Stimulated activated CD4-positive, alpha-beta T cell treated with anti-CD3 and anti-CD28 coated beads, Interleukin-4, amount 100 ng/mL, for 24 hours (primary cell): ENCODE measurements around the gene ANKMY2.
"Not testable (repeated sequence)": the region's sequence is repeated elsewhere in the genome, so short reads cannot be mapped to it uniquely, and the experiment has no call there.

Experiments used
- DNase-seq: peaks from one replicate; pipeline ENCODE4 v3.0.0-alpha.2; 2020

Gene ANKMY2

DNA sequence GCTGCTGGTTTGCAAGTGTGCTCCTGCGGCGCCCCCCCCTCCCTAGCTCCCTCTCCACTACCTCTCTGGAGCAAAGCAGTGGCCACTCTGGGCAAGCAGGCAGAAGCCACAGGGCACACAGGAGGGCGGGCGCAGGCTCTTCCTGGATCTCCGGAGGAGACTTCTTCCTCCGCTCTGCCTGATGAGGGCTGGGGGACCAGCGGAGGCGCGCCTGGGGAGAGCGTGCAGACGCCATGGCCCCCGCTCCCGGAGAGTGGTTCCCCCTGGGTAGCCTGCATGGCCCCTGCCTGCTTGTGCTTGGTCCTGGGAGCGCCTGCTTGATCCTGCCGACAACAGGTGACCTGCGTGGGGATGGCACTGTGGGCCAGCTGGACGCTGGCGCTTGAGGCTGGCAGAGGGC is 29.0 kb downstream of the ANKMY2 start:
- no peak for DNase-seq

DNA sequence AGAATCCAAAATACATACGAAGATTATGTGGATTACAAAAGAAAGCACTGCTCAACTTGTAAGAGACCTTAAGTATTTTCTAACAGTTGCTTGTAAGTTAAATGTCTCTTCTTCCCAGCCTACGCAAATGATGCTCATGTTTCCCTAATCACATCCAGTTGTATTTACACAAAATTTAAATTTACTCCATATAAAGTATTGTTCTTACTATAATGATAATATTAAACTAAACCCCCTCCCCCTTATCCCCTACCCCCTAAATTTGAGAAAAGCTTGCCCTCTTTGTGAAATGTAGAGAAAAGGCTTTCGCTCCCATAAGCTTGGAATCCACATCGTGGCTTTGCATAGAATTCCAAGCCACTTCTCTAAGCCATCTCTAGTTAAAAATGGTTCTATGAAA is 29.4 kb downstream of the ANKMY2 start:
- DNase-seq, result no peak

DNA sequence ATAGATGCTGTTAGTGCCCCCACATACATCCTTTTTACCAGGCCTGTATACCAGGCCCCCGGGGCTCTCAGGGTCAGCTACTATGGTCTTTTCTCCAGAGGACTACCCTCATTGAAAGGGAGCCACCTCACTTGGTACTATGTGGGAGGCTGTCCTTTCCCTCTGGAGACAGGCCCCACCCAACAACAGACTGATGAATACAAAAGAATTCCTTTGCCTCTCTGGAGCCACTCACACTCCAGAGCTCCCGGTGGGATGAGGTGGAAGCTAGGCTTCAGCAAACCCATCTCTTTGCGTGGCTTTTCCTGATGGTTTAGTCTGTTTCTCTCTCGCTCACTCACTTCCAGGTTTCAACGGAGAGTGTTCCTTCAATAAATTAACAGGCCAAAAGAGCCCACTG is 30.3 kb downstream of the ANKMY2 start:
- no peak for DNase-seq

DNA sequence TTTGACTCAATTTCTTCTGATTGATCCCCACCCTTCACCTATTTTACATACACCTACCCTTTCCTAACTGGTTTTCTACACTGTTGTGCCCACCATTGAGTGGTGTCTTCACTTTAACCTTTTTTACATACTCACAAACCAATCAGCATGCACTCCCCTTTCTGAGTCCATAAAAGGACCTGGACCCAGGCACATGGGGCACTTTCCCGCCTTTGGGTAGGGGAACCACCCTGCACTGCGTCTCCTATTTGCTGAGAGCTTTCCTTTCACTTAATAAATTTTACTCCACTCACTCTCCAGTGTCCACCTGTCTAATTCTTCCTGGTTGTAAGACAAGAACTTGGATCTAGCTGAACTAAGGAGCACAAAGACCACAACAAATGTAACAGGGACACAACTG is 33.8 kb downstream of the ANKMY2 start:
- no peak for DNase-seq

DNA sequence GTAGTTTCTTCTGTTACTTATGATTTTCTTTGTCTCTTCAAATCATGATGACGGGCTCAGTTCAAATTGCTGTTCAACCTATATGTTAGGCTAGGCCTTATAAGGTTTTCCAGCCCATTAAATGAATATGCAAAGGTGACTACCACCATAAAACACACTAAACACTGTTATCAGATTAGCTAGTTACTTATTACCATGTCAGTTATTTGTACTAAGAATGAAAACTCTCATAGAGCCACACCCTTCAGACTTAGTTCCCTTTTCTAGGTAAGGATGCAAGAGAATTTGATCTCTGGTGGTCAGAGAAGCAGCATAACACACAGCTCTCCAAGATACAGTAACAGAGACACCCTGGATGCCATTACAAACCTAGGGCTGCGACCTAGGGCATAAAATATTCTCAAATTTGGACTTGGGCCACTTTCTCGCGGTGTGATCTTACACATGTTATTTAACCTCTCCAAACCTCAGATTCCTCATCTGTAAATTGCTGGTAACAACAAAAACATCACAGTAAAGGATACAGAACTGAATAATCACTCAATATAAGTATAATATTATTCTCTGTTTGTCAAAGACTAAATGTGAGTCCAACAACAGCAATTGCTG is 35.6 kb downstream of the ANKMY2 start:
- DNase-seq, result no peak

DNA sequence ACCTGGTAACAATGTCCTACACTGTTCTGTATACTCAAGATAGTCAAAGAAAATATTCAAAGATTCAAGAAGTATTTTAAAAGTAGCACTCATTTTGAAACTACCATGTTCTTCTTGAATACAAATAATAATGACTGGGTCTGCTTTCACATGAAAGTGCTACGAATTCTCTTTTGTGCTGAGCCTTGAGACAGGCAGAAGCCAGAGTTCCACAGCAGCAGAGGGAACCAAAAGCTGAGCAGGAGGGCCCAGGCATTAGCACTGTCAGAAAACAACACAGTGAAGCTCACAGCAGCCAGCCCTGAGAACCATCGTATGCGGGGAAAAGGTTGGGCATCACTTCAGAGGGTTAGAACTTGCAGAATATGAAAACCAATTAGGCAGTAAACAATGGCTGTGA is 38.9 kb downstream of the ANKMY2 start:
- DNase-seq, result no peak

DNA sequence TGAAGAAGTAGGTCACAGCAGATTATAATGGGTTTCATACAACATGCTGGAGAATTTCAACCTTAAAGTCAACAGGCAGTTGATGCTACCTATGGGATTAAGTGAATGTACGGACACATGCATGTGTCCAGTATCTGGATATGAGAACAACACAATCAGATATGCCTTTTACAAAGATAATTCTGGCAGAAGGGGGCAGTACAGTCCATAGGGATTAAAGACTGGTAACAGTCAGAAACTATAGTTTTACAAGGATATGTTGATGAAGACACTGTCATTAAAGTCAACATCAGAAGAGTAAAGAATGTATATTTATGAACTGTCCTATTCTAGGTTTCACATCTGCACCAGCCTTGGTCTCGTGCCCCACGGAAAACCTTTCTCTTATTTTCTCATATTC is 41.5 kb downstream of the ANKMY2 start:
- no peak for DNase-seq

DNA sequence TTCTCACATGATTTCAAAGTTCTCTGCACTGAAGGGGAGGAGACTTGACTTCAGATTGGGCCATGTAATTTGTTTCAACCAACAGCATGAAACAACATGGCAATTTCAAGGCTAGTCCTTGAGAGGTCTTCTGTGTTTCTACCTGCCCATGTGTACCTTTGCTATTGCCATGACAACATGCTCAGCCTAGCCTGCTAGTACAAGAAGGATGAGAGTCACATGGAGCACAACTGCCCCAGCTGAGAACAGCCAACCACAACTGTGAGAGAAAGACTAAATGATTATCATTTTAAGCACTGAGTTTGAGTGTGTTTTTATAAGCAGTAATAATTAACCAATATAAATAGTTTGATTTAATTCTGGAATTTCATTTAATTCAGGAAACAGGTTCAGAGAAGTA is 41.9 kb downstream of the ANKMY2 start:
- DNase-seq, result no peak

DNA sequence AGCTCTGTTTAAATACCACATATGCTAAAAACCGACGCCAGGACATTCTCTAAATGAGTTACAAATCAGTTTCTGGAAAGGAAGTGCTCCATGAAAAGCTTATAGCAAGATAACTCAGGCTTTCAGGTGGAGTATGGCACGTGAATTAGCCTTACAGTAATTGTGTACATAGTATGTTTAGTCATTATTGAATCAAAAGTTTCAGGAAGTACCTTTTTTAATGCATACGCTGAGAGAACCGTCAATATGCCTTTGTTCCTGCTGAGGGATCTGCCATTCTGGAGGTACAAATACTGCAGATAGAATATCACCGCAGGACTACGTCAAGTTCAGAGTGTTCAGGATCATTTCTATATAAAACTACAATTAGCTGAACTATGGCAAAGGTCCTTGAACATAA is 45.7 kb downstream of the ANKMY2 start:
- DNase-seq, result no peak

DNA sequence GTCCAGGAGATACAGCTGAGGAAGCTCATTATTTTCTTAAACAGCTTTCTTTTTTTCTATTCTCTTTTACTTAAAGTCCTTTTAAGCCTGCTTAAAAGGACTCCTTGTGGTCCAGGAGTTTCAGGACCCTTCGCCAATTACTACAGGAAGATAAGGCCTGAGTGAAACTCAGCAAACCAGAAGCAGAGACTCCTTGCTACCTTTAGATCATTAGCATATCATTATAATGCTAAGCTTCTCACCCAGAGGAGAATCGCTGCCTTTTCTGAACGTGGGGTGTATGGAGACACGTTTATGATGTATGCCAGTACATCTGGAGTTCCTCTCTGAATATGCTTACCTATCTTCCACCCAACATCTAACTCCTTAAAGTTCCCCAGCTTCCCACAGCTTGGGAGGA is 47.5 kb downstream of the ANKMY2 start:
- DNase-seq, result no peak

DNA sequence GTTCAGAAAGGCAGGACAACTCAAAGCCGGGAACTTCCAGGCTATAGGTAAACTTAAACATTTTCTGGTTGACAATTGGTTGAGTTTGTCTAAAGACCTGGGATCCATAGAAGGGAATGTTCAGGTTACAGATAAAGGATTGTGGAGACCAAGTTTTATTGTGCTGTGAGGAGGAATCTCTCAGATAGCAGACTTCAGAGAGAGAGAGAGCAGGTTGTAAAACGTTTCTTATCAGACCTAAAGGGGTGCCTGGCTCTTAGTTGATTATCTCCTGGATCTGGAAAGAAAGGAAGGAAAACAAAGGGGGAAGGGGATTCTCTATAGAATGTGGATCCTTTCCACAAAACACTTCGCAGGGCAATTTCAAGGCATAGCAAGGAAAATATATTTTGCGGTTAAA is 50.0 kb downstream of the ANKMY2 start:
- DNase-seq, result not testable (repeated sequence)

DNA sequence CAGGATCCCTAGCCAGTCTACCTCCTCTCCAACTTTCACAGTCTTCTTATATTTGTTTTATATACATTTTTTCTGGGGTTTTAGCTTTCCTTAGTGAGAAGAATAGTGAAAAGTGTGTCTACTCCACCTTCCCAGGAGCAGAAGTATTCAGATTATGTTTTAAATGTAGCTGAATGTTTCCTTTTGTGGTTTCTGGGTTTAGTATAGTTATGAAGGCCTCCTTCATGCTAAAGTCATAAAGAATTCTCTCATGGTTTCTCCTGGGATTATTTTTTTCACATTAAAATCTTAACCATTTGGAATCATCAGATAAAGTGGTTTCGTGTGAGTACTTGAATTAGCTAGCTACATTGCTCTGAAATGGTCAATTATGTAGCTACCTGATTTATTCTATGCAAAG is 50.9 kb downstream of the ANKMY2 start:
- DNase-seq, result no peak

DNA sequence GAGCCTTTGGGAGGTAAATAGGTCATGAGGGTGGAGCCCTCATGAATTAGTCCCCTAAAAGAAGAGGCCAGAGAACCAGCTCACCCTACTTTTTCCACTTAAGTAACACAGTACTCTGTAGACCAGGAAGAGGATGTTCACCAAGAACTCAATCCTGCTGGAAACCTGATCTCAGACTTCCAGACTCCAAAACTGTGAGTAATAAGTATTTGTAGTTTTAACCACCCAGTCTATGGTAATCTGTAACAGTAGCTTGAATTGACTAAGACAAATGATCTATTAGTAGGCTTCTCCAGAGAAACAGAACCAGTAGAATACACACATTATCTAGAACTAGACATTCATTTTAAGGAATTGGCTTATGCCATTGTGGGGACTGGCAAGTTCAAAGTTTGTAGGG is 51.5 kb downstream of the ANKMY2 start:
- DNase-seq, result no peak

DNA sequence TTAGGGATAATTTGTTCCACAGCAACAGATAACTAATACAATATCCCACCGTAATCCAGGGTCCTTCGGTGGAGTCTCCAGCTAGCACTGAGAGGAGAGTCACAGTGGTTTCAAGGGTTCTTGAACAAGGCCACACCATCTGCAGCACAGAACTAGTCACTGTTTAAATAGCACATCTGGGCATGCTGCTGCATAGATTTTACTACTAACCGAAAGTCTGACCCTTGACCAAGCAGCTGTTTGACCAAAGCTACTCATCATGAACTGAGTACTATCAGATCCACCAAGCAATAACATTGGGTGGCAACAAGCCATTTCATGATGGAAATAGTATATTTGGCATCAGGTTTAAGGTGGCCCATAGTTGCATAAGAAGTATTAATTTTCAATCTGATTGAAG is 53.2 kb downstream of the ANKMY2 start:
- no peak for DNase-seq

DNA sequence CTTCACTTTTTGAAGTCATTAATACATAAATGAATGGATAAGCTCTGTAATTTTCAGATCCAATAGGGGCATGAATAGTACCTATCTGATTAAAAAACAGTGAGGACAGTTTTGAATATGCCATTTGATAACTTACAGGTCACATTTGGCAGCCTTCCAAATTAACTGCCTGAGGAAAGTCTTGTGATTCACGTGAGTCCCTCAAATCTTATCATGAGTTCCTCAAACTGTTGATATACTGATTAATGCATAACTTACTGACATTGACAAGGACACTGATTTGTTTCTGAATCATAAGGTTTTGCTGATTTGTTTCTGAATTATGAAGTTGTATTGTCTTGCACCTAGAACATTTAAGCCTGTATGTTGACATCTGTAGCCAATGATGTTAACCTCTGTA is 55.1 kb downstream of the ANKMY2 start:
- DNase-seq, result no peak

DNA sequence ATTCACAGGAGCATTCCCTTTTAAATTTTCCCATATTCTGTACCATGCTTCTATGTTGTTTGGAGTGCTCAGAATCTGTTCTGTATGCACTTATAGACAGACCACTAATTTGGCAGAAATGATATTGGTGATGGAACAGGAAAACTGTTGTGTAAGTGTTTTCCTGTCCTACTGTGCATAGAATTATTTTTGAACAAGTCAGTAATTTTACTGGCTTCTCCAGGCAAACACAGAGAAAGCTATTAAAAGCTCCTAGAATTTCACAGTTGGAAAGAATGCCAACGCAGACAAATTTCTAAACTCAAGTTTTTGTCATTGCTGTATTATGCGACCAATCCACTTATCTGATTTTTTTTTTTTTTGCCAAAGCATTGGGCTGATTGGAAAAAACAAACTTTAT is 55.7 kb downstream of the ANKMY2 start:
- no peak for DNase-seq

DNA sequence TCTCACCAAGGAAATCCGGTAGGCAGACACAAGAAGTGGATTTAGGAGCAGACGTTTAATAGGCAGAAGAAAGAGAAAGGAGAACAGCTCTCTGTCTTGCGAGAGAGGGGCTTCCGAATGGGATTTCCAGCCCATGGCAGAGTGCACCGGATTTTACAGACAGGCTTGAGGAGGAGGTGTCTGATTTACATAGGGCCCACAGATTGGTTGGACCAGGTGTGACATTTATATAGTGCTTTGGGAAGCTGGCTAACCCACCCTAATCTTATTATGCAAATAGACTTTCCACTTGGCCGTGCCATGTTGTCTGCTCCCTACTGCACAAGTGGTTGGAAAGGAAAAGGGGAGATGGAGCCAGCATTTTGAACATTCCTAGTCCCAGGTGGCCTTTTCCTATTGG is 57.8 kb downstream of the ANKMY2 start:
- no peak for DNase-seq

DNA sequence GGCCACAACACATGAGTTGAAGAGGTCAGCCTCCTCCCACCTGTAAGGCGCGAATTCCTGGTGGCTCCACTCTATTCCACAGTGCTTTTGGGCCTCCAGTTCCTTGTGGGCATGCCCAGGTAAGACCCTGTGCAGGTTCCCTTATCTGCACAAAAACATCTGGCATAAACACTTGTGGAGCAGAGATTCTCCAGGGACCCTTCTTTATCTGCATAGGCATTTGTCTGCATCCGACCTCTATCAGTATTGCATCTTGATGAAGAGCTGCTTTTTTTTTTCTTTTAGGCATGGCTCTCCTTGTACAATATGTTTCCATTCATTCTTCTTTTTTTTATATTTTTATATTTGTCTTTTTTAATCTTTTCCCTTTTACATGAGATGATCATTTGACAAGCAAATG is 58.4 kb downstream of the ANKMY2 start:
- DNase-seq, result no peak

DNA sequence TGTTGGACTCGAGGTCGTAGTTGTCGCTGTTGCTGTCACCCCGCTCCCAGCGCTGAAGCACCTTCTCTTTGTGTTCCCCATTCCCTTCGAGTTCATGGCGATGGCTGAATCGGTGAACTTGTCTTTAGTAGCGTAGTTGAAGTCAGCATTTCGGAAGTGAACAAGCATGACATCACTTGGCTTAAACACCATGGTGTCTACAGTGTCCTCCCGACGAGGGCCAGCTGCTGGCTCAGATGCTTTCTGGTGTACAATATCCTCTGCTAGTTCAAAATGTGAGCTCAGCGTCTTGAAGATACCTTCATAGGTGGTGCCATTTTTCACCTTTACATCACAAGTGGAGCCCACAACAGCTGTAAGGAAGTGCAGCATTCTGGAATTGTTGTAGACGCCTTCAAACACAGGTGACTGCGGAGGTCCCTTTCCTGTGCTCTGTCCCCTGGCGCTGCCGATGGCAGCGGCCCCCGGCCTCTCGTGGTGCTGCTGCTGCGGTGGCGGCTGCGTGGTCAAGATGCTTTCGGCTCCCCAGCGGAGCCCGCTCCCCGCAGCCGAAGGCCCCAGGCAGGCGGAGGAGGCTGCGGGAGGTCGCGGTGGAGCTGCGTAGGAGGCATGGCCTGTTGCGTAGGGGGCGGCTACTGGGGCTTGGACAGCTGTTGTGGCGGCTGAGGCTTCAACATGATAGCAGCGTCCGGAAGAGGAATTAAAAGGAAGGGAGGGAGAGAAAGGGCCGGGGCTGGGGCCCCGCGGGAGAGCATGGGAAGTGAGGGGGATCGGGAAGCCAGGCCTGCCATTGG is 59.3 kb downstream of the ANKMY2 start:
- DNase-seq, result no peak

DNA sequence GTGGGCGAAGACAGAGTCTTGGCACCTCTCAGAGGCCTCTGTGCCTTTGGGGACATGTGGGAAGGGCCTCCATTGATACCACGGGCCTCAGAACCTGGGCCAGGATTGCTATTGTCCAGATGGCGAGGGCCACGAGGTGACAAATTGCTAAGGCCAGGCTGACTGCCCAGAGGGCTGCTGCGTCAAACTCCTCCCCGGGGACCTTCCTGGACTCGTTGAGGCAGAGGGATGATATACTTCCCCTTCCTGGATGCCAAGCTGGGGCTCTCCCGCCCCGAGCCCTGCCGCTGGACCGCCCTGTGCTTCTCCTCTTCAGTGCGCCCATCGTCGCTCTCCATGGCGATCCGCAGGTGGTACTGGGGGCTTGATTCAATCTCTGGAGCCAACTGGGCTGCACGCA is 60.0 kb downstream of the ANKMY2 start:
- DNase-seq, result no peak

DNA sequence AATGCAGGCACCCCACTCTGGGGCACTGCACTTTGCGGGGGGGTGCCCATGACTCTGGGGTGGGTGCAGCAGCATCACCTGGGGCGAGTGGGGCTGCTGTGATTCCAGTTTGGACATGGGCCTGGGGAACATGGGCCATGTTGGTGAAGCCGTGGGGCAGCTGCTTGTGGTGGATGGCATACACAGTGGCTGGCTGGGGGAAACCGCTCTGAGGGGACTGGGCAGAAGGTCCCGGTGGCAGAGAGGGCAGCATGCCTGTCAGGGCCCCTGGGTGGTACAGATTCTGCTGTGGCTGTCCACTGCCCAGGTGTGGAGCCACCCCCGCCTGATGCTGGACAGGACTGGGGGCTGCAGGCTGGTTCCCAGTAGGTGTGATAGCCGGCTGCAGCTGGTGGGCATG is 61.7 kb downstream of the ANKMY2 start:
- no peak for DNase-seq

DNA sequence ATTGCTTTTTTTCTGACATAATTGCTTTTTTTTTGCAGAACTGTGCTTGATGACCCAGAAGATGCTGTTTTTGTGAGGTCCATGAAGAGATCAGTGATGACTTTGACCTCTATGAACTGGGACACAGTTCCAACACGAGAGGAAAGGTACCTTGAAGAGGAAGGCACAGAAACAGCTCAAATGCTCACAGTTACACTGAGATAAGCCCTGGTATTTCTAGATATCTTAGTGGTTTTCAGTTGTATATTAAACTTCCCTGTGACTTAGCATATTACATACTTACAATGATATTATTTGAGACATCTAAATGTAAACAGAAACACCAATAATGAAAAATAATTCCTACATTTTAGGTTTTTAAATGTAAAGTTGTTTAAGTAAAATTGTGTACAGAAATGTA is 64.3 kb downstream of the ANKMY2 start:
- no peak for DNase-seq

DNA sequence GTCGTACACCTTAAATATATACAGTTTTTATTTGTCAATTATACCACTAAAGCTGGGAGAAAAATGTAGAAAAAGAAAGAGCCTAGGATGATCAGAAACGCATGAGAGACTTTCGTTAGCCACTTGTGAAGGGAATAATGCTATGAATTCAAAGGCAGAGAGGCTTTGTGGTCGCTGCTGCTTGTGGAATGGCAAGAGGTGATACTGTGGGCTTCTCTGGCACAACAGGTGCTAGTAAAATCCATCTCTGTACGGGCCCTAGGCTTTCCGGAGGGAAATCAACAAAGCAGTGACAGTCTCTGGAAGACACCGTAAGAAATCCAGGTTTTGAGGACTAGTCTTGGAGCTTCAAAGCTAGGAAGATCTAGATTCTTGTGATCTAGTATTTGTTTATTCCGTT is 66.3 kb downstream of the ANKMY2 start:
- no peak for DNase-seq

DNA sequence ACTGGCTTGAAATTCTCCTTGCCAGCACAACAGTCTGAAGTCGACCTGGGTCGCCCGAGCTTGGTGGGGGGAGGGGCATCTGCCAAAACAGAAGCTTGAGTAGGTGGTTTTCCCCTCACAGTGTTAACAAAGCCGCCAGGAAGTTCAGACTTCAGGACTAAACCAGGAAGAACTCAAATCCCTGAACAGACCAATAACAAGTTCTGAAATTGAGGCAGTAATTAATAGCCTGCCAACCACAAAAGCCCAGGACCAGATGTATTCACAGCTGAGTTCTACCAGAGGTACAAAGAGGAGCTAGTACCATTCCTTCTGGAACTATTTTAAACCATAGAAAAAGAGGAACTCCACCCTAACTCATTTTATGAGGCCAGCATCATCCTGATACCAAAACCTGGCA is 73.6 kb downstream of the ANKMY2 start:
- no peak for DNase-seq

DNA sequence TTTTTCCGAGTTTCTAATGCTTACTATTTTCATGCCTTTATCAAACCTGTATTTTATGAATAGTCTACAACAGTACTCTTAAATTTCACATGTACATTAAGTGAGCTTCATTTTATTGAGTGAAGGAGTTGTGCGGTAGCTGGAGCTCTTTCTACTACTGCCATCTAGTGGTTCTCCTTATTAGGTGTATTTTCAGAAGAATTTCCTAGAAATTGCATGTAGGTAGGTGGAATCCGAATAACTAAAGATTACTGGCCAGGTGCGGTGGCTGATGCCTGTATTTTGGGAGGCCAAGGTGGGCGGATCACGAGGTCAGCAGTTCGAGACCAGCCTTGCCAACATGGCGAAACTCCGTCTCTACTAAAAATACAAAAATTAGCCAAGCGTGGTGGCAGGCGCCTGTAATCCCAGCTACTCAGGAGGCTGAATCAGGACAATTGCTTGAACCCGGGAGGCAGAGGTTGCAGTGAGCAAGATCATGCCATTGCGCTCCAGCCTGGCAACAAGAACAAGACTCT is 80.6 kb downstream of the ANKMY2 start:
- DNase-seq, result no peak
